ENCODE results near the gene CFAP92. TPM values are rescaled to one million over a fixed set of nuclear protein-coding genes. Genes with fewer than 3 reads are reported as not detected.

The CFAP92 gene
- total and polyA plus RNA-seq, 3 donors from 2014 or later, result 16.0 to 62.0 (median 26.7) TPM

GRCh38 chr3:129026728-129027543 lies 33.1 kb upstream of the CFAP92 start:
- intact Hi-C loops (cut with DNase I; ENCODE audit: low total_unique reads), result no loop called here
- no peak overlapping the region for H3K27ac ChIP-seq
- TF ChIP-seq POLR2A (IDR thresholded peaks at IDR 0.05) (no peak), CTCF (IDR thresholded peaks at IDR 0.05) (peak; percentile 49 to 67 (median 51))

GRCh38 chr3:129025691-129026435 lies 32.0 kb upstream of the CFAP92 start:
- H3K4me1 ChIP-seq, result peaks cover 21% of the 10 kb centered on the region
- 30 to 36% methylated on average over 8 of the region's 8 CpGs for WGBS, 2 donors
- H3K36me3 ChIP-seq (ENCODE audit: low read depth, missing control alignments), result no peaks in the 10 kb centered on the region
- no peak overlapping the region for H3K4me3 ChIP-seq
- peak; percentile 57 for DNase-seq
- no peak for TF ChIP-seq CTCF (IDR thresholded peaks at IDR 0.05)
- TF ChIP-seq POLR2A (IDR thresholded peaks at IDR 0.05), result no peak
- intact Hi-C loops (cut with DNase I; ENCODE audit: low total_unique reads), result no loop called here
- H3K27ac ChIP-seq, result peak overlapping the region in 1 of 2 donors; percentile 55
- H3K27me3 ChIP-seq, result no peaks in the 10 kb centered on the region
- H3K9me3 ChIP-seq, result no peaks in the 10 kb centered on the region

More at GRCh38 chr3:129026728-129027543, 33.1 kb upstream of the CFAP92 start:
- Histone ChIP-seq H3K27me3 (no peaks in the 10 kb centered on the region), H3K4me1 (peaks cover 19% of the 10 kb centered on the region), H3K9me3 (no peaks in the 10 kb centered on the region), H3K4me3 (peak overlapping the region; percentile 53 to 55), H3K36me3 (ENCODE audit: low read depth, missing control alignments) (no peaks in the 10 kb centered on the region)
- DNase-seq, result peak; percentile 94
- WGBS, 2 donors, result 26 to 29% methylated on average over 20 to 41 of the region's 54 CpGs

- DNase-seq, result no peak
- peak overlapping the region in 1 of 2 donors; percentile 55 for H3K27ac ChIP-seq
- TF ChIP-seq CTCF (IDR thresholded peaks at IDR 0.05) (no peak), POLR2A (IDR thresholded peaks at IDR 0.05) (no peak)
- no peak overlapping the region for H3K4me3 ChIP-seq
- no peaks in the 10 kb centered on the region for H3K36me3 ChIP-seq (ENCODE audit: low read depth, missing control alignments)
- WGBS, 2 donors, result 69 to 76% methylated on average over 15 of the region's 15 CpGs
- intact Hi-C loops (cut with DNase I; ENCODE audit: low total_unique reads), result no loop called here
- H3K27me3 ChIP-seq, result no peaks in the 10 kb centered on the region
- peaks cover 21% of the 10 kb centered on the region for H3K4me1 ChIP-seq
- H3K9me3 ChIP-seq, result no peaks in the 10 kb centered on the region
Observed at GRCh38 chr3:129025108-129025507, 31.2 kb upstream of the CFAP92 start.

- TF ChIP-seq CTCF (IDR thresholded peaks at IDR 0.05) (no peak), POLR2A (IDR thresholded peaks at IDR 0.05) (no peak)
- intact Hi-C loops (cut with DNase I; ENCODE audit: low total_unique reads), result no loop called here
- H3K4me1 ChIP-seq, result peaks cover 21% of the 10 kb centered on the region
- no peak overlapping the region for H3K4me3 ChIP-seq
- no peak for DNase-seq
- no peaks in the 10 kb centered on the region for H3K27me3 ChIP-seq
- H3K36me3 ChIP-seq (ENCODE audit: low read depth, missing control alignments), result no peaks in the 10 kb centered on the region
- H3K9me3 ChIP-seq, result no peaks in the 10 kb centered on the region
- 79 to 83% methylated on average over 2 of the region's 2 CpGs for WGBS, 2 donors
- no peak overlapping the region for H3K27ac ChIP-seq
Observed at GRCh38 chr3:129023909-129024308, 30.0 kb upstream of the CFAP92 start.

All from testis (tissue), 3 donors.